ENCODE measurements around the gene GALNS.
"Not testable (repeated sequence)": the region's sequence is repeated elsewhere in the genome, so short reads cannot be mapped to it uniquely, and the experiment has no call there.

The GALNS gene

DNA sequence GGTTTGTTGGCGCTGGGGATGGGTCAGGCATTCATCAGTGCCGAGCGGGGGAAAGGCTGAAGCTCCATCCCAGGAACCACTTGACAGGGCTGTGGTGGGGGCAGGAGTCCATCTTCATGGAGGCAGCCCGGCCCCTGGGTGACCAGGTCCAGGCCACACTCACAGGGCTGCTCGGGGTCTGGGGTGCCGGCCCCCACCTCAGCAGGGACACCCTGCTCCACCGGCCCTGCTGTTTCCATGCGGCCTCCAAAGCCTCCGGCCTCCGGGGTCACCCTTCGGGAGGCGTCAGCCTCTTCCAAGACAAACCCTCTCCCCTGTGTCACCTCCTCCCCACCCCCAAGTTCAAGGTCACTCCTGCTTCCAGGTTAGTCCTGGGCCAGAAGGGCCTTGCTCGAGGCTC is 22.1 kb downstream of the GALNS start:
- DNase-seq, result no peak

DNA sequence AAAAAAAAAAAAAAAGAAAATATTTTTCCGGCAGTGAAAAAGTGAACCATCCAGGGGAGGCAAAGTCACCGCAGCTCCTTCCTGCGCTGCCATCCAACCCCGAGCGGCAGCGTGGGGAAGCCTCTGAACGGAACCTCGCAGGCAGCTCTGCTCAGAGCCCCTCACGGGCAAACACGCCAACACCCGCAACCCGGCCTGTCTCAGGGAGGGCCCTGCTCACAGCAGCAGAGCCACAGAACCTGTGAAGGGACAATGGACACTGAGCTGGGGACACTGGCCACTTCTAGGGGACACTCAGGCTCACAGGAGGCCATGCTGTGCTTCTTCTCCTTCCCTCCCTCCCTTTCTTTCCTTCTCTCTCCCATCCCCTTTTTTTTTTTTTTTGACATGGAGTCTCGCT is 23.7 kb downstream of the GALNS start:
- DNase-seq, result no peak

DNA sequence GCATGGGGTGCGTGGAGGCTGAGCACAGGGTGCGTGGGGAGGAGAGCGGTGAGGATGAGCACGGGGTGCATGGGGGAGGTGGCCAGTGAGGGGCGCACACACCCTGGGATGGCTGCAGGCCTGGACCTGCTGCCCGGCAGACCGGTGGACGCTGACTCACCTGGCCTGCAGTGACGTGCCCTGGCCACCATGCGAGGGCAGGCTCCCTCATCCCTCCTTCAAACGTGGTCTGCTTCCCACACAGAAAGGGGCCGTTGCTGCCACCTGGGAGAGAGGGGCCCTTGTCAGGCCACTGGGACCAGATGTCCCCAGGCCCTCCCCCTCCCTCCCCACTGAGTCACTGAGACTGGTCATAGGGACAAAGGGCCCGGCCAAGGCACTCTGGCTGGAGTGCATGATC is 24.9 kb downstream of the GALNS start:
- DNase-seq, result no peak

DNA sequence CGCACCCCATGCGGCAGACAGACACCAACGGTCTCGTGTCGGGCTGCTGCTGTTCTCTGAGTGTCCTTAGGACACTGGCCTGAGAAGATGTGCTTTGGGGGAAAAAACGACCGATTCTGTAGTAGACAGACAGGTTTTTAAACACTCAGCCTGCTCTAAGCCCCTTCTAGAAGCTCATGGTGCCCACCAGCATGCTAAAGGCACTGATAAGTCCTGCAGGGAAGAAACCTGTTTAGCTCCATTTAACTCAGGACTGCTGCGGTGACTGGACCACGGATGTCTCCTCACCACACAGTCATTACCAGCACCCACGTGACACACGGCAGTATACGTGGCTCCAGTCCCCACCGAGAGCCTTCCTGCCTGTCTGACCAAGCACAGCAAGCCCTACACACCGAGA is 26.0 kb downstream of the GALNS start:
- no peak for DNase-seq

DNA sequence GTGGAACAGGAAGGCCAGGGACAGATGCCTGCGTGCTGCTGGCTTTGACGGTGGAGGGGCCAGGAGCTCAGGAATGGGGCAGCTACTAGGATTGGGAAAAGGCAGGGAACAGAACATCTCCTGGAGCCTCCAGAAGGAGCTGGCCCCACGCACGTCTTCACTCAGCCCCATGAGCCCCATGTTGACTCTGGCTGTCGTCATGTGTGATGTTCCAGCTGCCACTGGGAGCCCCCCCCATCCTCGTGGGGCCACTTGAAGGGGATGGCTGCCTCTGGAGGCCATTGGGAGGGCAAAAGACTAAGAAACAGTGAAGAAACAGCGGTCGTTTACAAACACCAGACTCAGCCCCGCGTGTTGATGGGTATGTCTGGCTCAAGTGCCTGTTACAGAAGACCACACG is 26.5 kb downstream of the GALNS start:
- no peak for DNase-seq

DNA sequence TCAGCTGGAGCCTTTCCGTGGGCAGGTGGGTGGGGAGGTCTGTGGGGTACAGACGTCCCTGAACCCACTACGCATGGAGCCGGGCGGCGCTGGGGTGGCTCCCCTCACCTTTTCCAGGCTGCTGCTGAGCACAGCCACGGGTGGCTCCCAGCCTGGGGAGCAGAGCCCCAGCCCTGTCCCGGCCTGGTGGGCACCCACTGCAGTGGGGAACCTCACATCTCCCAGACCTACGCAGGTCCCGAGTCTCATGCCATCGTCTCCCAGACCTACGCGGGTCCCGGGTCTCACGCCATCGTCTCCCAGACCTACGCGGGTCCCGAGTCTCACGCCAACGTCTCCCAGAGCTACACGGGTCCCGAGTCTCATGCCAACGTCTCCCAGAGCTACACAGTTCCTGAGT is 28.0 kb downstream of the GALNS start:
- DNase-seq, result no peak

DNA sequence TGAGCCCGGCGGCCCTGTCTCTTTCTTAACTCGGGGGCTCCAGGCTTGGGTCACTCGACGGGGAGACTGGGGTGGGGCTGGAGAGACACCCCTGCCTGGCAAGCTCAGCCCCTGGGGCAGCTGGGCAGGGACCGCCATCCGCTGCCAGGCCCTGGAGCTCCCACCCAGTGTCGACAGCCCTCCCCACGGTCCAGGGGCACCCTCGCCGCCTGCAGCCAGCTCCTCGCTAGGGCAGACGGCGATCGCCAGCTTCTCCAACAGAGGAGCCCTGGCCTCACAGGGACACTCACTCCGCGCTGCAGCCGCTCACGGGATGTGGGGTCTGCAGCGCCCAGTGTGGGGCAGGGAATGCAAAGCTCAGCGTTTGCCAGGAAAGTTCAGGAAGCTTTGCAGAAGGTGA is 29.0 kb downstream of the GALNS start:
- no peak for DNase-seq

DNA sequence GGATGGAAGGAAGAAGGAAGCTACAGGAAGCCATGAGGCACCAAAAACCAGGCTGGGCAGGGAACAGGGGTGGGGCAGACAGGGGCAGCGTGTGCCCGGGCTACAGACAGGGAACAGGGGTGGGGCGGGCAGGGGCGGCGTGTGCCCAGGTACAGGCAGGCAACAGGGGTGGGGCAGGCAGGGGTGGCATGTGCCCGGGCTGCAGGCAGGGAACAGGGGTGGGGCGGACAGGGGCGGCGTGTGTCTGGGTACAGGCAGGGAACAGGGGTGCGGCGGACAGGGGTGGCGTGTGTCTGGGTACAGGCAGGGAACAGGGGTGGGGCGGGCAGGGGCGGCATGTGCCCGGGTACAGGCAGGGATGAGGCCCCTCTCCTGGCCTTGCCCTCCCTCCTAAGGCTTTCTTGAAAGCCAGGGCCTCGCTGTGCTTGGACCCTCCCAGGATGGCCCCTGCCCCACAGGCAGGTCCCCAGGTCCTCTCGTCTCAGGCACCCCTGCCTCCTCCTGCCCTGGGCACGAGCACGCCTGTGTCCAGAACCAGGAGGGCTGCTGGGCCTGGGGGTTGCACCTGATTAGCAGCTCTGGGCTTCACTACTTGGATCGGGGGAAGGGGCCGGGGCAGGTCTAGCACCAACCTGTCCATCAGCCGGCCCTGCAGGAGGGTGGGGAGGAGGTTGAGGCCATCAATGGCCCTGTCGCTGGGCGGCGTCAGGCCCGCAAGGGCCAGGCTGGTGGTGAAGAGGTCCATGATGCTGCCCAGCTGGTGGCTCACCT is 30.5 kb downstream of the GALNS start:
- no peak for DNase-seq

DNA sequence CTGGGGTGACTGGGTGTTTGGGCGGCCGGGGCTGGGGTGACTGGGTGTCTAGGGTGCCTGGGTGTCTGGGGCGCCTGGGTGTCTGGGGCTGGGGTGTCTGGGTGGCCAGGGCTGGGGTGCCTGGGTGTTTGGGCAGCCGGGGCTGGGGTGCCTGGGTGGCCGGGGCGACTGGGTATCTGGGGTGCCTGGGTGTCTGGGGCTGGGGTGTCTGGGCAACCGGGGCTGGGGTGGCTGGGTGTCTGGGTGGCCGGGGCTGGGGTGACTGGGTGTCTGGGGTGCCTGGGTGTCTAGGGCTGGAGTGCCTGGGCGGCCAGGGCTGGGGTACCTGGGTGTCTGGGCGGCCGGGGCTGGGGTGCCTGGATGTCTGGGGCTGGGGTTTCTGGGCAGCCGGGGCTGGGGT is 31.6 kb downstream of the GALNS start:
- no peak for DNase-seq

DNA sequence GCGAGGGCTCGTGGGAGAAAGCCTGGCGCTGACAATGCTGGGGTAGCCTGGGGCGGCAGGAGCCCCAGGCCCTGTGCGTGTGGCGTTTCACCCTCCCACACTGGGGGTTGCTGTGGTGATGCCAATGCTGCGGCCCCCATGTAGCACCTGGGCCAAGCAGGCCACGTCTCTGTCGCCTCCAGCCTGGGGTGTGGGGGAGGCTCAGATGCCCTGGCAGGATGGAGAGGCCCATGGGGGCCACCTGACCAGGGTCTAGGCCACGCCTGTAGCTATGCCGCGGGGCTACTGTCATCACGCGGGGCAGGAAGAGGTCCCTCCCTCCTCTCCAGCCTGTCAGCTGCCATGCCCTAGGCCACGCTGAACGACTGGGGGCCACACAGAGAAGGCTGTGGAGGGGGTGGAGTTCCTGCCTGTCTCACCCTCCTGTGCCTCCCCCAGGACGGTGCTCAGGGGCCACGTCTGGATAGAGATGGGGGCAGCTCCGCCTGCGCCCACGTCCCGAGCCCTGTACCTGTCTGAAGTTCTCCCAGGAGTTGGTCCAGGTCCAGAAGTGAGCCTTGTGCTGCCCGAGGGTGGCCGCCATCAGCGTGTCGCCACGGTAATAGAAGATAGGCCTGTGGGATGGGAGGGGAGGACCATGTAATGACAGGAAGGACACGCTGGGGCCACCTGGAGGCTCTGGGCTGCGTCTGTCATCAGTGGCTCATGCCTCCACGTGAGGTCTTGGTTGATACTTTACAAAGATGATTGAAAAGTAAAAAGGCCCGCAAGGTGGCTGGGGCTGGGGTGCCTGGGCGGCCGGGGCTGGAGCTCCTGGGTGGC is 32.3 kb downstream of the GALNS start:
- DNase-seq, result no peak

DNA sequence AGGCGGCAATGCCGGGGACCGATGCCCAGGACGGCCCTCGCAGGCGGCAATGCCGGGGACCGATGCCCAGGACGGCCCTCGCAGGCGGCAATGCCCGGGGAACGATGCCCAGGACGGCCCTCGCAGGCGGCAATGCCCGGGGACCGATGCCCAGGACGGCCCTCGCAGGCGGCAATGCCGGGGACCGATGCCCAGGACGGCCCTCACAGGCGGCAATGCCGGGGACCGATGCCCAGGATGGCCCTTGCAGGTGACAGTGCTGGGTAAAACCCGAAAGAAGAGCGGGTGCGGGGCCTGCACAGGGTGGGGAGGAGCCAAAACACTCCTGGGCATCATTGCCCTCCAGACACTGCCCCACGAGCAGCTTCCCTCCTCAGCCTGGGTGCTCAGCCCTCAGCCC is 33.1 kb downstream of the GALNS start:
- not testable (repeated sequence) for DNase-seq

DNA sequence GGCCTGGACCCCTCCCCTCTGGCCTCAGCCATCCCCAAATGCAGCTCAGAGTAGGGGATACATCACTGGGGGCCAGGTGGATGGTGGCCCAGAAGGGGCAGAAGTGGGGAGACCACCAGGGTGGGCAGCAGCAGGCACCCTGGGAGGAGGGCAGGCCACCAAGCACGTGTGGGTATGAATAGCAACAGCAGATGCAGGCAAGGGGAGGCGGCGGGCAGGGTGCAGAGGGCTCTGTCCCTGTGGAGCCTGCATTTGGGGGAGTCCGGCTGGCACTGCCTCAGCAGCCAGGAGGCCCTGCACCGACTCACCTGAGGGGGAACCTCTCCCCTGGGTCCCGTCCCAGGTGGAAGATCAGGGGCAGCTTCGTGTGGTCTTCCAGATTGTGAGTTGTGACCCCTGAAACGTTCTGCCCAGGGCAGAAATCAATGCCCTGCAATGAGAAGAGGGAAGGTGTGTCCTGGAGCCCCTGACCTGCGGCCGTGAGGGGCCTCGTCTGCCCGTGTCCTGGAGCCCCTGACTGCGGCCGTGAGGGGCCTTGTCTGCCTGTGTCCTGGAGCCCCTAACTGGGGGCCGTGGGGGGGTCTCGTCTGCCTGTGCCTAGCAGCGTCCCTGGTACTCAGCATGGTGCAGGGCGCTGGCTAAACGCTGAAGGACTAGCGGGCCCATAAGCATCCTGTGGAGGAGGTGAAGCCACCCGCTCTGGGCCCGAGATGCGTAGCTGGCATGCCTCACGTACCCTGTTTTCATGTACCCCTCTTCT is 34.3 kb downstream of the GALNS start:
- DNase-seq, result no peak

DNA sequence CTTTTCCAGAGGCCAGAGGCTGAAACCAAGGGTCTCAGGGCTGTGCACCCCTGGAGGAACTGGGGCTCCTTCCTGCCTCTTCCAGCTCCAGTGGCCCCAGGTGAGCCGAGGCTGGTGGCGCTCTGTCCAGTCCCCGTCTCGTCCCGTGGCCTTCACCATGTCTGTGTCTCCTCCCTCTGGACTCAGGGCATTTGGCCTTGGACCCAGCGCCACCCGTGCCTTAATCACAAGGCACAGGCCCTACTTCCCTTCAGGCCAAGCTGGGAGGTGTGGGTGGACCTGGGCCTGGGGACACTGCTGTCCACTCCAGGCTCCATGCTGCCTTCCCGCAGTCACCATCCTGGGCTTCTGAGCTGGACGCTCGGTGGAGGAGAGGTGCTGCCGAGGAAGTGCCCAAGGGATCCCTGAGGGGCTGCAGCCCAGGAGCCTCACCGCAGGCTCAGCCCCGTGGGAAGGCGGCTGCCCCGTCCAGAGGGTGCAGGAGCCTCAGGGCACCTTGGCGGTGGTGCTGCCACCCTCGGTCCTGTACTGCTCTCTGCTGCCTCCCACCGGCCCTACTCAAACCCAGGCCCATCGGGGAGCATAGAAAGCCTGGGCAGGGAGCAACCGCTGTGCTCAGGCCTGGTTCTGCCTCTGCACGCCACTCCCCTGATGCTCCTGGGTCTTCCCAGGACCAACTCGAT is 35.4 kb downstream of the GALNS start:
- no peak for DNase-seq

DNA sequence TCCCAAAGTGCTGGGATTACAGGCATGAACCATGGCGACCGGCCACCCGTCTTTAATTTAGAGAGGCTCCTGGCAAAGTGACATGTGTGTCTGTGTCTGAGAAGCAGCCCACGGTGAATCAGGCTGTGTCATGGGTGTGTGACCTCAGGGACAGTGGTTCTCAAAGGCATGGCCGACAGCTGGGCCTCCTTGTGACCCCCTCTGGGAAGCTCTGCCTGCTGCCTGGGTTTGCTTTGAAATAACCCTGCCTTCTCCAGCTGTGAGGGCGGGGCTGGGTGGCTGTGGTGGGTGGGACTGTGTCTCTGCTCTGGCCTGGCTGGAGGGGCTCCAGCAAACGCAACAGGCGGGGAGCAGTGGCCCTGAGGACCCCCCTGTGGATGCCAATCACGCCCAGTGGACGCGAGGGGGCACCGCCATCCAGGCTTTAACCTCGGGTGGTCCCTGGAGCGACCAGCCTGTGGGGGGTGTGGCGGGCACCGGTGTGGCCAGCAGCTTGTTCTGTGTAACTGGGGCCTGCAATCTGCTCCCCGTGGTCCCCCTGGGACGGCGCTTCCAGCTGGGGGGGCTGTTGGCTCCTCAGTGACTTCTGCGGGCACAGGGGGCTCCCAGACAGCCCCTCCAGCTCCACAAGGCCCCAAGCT is 36.2 kb downstream of the GALNS start:
- DNase-seq, result no peak

DNA sequence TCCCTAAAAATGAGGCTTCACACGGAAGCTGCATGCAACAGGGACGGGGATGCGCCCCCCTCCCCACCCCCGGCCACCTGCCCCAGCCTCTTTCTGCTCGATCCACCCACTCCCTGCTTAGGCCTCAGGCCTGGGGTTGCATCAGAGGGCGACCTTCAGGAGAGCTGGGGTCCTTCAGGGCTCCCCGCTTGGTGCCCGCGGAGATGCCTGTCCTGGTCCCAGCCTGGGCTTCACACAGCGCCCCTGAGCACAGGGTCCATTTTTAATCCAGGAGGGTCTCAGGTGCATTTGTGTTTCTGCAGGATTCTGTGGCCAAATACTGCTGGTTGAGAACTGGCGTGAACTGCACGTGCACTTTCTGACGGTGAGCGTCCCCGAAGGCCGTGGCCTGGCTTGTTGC is 37.6 kb downstream of the GALNS start:
- no peak for DNase-seq

DNA sequence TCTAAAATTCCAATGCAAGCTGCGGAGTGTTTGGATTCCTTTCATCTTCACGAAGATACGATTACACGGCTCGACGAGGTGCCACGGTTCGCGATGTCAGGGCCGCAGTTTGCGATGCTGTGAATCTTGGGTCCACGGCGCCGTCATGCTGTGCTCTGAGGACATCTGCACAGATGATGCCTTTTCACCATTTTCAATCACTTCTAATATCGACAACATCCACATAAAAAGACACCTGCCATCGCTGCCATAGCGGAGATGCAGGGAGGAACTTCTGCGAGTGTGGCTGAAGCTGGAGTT is 38.2 kb downstream of the GALNS start:
- no peak for DNase-seq

DNA sequence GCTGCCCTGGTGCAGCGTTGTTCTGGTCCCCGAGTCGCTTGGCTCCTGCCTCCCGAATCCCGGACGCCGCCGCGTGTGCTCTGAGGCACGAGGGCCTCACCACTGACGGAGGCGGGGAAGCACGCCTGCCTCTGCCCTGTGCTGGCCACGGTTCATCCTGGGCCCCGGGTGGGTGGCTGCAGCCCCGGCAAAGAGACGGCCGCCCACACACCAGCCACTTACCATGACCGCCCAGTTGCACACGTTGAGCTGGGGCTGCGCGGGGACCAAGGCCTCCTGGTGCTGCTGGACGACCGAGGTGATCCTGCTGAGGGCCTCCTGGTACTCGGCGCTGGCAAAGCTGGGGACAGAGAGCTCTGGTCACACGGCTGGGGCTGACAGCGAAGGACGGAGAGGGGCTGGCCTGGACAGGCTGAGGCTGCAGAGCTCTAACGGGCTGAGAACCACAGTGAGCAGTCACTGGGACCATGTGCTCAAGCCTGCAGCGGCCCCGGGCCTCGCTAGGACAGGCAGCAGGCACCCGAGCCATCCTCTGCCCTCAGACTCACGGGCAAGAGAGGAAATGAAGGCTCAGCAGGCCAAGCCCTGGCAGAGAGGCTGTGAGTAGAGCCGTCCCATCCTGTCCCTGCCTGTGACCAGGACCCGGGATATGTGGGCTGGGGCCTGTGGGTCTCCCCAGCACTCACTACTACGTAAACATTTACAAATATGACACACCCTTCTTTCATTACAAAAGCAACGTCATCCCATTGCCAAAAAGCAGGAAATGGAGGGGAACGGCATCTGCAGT is 38.8 kb downstream of the GALNS start:
- DNase-seq, result no peak

DNA sequence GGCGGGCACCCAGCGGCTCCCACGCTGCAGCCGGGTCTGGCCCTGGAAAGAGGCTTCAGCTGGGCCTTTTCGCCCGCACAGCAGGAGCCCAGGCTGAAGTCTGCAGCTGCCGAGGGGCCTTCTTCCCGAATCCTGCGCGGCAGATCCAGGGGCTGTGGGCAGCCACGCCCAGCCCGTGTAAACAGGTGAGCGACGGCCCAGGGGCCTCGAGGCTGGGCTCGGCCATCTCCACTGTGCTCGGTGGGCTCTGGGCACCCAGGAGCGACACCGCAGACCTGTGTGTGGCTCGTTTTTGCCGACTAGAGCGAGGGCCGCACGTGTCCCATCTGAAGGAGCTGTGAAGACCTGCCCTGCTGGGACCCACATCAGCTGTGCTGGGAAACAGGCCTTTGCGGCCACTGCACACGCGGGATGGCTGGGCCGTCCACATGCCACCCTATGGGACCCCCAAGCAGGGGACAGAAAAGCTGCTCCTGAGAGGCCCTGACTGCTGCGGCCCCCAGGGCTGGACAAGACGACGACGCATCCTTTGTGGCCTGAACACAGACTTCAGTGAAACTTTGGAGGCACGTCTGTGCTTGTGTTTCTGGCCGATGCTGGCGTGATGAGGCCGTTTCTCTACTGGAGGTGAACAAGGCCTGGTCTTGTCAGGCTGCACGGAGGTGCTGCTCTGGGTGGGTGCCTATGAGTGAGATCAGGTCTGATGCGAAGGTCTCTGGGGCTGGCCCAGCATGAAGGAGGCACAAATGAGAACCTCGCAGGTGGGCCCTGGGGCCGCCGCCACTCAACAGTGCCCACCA is 39.8 kb downstream of the GALNS start:
- DNase-seq, result no peak

DNA sequence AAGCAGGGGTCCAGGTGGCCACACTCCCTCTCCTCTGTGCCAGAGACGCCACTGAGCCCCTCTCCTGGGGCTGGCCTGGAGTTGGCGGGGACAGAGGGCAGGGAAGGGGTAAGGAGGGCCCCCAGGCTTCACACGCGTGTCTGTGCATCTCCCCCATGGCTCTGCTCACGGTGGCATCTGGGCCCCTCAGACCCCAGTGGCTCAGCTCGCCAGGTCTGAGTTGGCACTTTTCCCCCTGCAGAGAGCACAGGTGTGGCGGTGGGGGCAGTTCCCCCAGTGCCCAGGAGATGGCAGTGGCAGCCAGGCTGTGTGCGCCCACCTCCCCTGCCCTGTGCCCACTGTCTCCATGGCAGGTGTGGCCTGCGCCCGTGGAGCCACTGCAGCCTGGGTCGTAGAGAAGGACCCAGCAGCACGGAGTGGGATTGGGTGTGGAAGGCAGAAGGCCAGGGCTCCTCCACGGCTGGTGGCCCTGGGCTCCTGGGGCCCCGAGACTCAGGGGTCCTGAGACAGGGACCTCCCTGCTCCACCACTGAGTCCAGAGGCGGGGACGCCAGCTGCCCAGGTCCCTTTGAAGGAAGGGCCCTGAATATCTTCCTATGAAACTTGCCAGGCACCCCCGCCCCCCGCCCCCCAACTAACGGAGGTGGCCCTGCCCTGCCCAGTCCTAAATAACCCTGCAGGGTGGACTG is 40.7 kb downstream of the GALNS start:
- no peak for DNase-seq

DNA sequence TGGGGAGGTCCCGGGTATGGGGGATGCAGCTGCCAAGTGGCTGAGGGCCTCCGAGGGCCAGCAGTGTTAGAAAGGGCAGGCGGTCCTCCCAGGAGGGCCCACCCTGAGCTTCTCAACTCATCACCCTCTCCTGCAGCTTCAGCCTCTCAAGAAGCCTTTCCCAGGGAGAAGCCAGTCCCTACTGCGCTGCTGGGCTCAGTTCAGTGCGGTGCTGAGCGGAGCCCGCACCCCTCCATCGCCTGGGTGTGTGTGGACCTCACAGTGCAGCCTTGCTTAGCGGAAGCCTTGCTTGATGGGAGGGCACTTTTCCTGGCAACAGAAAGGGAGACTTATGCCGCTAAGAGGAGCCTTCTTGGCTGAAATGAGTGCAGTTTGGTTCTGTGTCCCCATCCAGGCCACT is 41.5 kb downstream of the GALNS start:
- DNase-seq, result no peak

DNA sequence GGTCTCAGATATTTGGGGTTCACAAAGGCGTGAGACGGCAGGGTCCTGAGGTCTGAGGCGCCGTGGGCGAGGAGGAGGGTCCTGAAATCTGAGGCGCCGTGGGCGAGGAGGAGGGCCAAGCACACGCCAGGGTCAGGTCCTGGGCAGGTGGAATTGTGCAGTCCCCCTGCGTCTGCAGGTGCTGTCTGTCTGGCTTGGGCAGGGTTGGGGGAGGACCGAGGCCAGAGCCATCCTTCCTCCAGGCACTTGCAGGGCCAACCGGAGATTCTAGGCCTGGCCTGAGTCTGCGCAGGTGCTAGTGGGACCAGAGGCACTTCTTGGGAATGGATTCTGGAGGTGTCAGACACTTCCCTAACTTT is 42.6 kb downstream of the GALNS start:
- no peak for DNase-seq

Measured in NCI-H2081 treated with DMSO at 0.1 percent for 48 hours (cell line).